A673 (cell line): Measurements from ENCODE around the gene DOCK6. TPM values are rescaled to one million over a fixed set of nuclear protein-coding genes. Genes with fewer than 3 reads are reported as not detected.

Experiments used
- BruUV-seq: library from RNA; stranded (reverse); fragments of 400-500 nt; replicated peaks from 2 replicates; lab custom pipeline; 2021; lab: Mats Ljungman, UMichigan
- CTCF ChIA-PET: fragments of 300-600 bp; sonication (Branson Sonifier 250); formaldehyde crosslinking; loops from one replicate; lab custom pipeline; 2022; ENCODE audit warnings: antibody characterized with exemption; lab: Charles Lee
- POLR2A ChIA-PET: fragments of 300-600 bp; sonication (Branson Sonifier 250); formaldehyde crosslinking; loops from one replicate; lab custom pipeline; 2022; ENCODE audit warnings: antibody characterized with exemption; ENCODE audit not compliant: low non-redundant PET; lab: Charles Lee
- DNase-seq: peaks from one replicate; pipeline ENCODE4 v3.0.0-alpha.2; 2015; ENCODE audit warnings: low spot score
- H3K27ac ChIP-seq: fragments of 200-600 bp; sonication (generic); 2 replicates; pipeline ENCODE4 v1.5.1; 2016; ENCODE audit warnings: mixed run types, low read depth, mild to moderate bottlenecking, mixed read lengths, antibody characterized with exemption, low read length; ENCODE audit not compliant: poor library complexity, severe bottlenecking
- H3K27me3 ChIP-seq: fragments of 200-600 bp; sonication (generic); replicated peaks from 2 replicates; pipeline ENCODE4 v1.6.1; 2017; ENCODE audit warnings: mixed run types, low read depth, mild to moderate bottlenecking, mixed read lengths, antibody characterized with exemption, low read length; ENCODE audit not compliant: insufficient read depth, poor library complexity
- H3K36me3 ChIP-seq: fragments of 200-600 bp; sonication (generic); 2 replicates; pipeline ENCODE4 v1.6.1; 2016; ENCODE audit warnings: mixed run types, mild to moderate bottlenecking, mixed read lengths, antibody characterized with exemption, low read length; ENCODE audit not compliant: insufficient read depth, poor library complexity, severe bottlenecking
- H3K4me1 ChIP-seq: fragments of 200-600 bp; sonication (generic); 2 replicates; pipeline ENCODE4 v1.6.1; 2017; ENCODE audit warnings: mixed run types, mild to moderate bottlenecking, mixed read lengths, antibody characterized with exemption, low read length; ENCODE audit not compliant: insufficient read depth, poor library complexity, severe bottlenecking
- H3K4me3 ChIP-seq: fragments of 200-600 bp; sonication (generic); 2 replicates; pipeline ENCODE4 v1.5.1; 2016; ENCODE audit warnings: low read depth, mixed run types, mild to moderate bottlenecking, mixed read lengths, low read length; ENCODE audit not compliant: poor library complexity, severe bottlenecking
- H3K9me3 ChIP-seq: fragments of 200-600 bp; sonication (generic); 2 replicates; pipeline ENCODE4 v1.6.1; 2016; ENCODE audit warnings: mixed run types, low read depth, mild to moderate bottlenecking, mixed read lengths, antibody characterized with exemption, low read length; ENCODE audit not compliant: poor library complexity, severe bottlenecking
- EZH2 ChIP-seq: fragments of 200-600 bp; sonication (generic); IDR thresholded peaks from 2 replicates; pipeline ENCODE4 v1.6.1; 2017; ENCODE audit warnings: borderline replicate concordance, low read depth, mild to moderate bottlenecking, mixed read lengths, antibody characterized with exemption, low read length; ENCODE audit not compliant: poor library complexity, severe bottlenecking
- intact Hi-C: fragments of 100-400 bp; cut with micrococcal nuclease; formaldehyde crosslinking; loops from one replicate; pipeline ENCODE4 v1.10.0; 2022; ENCODE audit not compliant: unreplicated experiment
- total RNA-seq: library from RNA; stranded (reverse); gene quantifications from 2 replicates; pipeline ENCODE4 v1.2.3, GENCODE V29; 2021
- TF ChIP-seq, protein P1 (sequence below): fragments of 300-800, 200-600 bp; sonication (generic); conservative IDR thresholded peaks from 2 replicates; pipeline ENCODE4 v1.5.1; 2017; ENCODE audit warnings: low read depth, mild to moderate bottlenecking, antibody characterized with exemption, low read length, moderate library complexity, mixed read lengths

DOCK6 gene
- total RNA-seq, 1 experiment from 2014 or later: 15.6 TPM

DNA sequence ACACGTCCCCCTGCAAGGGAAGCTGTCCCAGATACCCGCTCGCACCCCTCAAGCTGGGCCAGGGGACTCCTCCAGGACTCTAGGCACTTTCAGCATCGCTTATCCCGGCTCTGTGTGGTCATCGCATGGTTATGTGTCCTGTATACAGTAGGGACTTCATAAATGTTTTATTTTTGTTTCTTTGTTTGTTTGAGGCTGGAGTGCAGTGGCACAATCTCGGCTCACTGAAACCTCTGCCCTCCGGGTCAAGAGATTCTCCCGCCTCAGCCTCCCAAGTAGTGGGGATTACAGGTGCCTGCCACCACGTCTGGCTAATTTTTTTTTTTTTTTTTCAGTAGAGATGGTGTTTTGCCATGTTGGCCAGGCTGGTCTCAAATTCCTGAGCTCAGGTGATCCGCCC is 15.4 kb downstream of the DOCK6 start:
- no peak for TF ChIP-seq EZH2
- TF ChIP-seq, protein P1, sequence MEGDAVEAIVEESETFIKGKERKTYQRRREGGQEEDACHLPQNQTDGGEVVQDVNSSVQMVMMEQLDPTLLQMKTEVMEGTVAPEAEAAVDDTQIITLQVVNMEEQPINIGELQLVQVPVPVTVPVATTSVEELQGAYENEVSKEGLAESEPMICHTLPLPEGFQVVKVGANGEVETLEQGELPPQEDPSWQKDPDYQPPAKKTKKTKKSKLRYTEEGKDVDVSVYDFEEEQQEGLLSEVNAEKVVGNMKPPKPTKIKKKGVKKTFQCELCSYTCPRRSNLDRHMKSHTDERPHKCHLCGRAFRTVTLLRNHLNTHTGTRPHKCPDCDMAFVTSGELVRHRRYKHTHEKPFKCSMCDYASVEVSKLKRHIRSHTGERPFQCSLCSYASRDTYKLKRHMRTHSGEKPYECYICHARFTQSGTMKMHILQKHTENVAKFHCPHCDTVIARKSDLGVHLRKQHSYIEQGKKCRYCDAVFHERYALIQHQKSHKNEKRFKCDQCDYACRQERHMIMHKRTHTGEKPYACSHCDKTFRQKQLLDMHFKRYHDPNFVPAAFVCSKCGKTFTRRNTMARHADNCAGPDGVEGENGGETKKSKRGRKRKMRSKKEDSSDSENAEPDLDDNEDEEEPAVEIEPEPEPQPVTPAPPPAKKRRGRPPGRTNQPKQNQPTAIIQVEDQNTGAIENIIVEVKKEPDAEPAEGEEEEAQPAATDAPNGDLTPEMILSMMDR: no peak
- no TSS peak for BruUV-seq
- no peaks in the 10 kb centered on the region for H3K27me3 ChIP-seq
- no peaks in the 10 kb centered on the region for H3K9me3 ChIP-seq
- no peak overlapping the region for H3K27ac ChIP-seq
- intact Hi-C loops: no loop called here
- no peak for DNase-seq
- no peak overlapping the region for H3K4me3 ChIP-seq
- CTCF ChIA-PET: no interaction called here
- POLR2A ChIA-PET: no interaction called here
- H3K4me1 ChIP-seq: peaks cover 5% of the 10 kb centered on the region
- H3K36me3 ChIP-seq: no peaks in the 10 kb centered on the region

DNA sequence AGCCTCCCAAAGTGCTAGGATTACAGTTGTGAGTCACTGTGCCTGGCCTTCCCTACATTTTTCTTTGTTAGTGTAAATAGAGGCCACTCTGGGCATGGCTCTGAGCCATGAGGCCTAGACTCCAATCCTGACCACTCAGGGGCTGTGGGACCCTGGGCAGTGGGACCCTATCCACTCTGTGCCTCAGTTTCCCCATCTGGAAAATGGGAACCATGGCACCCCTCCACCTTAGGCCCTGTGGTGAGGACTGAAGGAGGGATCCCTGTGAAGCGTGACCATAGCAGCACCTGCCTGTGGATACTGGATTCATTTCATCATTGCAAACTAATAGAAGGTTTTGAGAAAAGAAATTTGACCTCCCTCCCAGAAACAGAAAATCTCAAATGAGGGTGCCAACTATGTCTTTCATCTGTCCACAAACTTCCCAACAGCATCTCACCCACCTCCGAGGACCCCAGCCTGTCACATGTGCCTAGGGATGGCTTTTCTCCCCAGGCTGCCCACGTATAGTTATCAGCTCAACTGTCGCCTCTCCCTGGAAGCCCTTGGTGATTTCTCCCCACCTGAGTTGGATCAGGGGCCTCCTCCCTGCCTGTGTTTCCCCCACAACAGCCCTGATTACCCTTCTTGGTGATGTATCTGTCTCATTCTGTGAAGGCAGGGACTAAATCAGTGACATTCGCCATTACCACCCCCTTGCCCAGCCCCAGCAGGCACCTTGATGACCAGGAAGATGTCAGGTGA is 17.3 kb downstream of the DOCK6 start:
- DNase-seq: no peak
- BruUV-seq: no TSS peak
- Histone ChIP-seq H3K4me3 (no peak overlapping the region), H3K27me3 (no peaks in the 10 kb centered on the region), H3K27ac (no peak overlapping the region), H3K4me1 (peaks cover 9% of the 10 kb centered on the region), H3K36me3 (no peaks in the 10 kb centered on the region), H3K9me3 (no peaks in the 10 kb centered on the region)
- ChIA-PET CTCF (interaction anchor here (0.6 kb wide), 1 partner anchor 57 kb away, joined by 8 read pairs; no protein-coding TSS in a partner anchor), POLR2A (no interaction called here)
- intact Hi-C loops: no loop called here
- TF ChIP-seq, protein P1: no peak
- no peak for TF ChIP-seq EZH2

DNA sequence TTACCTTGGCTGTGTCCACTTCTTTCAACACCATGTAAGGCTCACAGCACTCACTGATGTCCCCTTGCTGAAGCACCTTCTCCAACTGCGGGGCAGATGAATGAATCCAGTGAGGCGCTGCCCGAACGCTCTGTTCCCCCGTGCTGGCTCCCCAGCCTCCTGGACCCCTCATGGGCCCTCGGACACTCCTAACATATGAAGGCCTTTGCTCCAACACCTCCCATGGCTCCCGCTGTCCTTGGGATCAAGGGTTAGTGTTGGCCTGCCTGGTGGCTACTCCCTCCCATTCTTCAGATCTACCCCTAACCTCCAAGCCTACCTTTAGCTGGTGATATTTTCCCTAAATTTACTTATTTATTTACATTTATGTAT is 18.5 kb downstream of the DOCK6 start:
- ChIA-PET CTCF (interaction anchor here (0.6 to 1.4 kb wide), 7 partner anchors 9 to 1070 kb away, joined by 4 to 11 read pairs (median 4); partner anchors contain the start of gene TMED1), POLR2A (no interaction called here)
- peaks cover 9% of the 10 kb centered on the region for H3K4me1 ChIP-seq
- no peak for TF ChIP-seq EZH2
- TF ChIP-seq, protein P1: no peak
- H3K4me3 ChIP-seq: peak overlapping the region; percentile 11
- no TSS peak for BruUV-seq
- no peaks in the 10 kb centered on the region for H3K27me3 ChIP-seq
- no peak overlapping the region for H3K27ac ChIP-seq
- intact Hi-C loops: no loop called here
- H3K9me3 ChIP-seq: no peaks in the 10 kb centered on the region
- no peak for DNase-seq
- no peaks in the 10 kb centered on the region for H3K36me3 ChIP-seq
